Measurements from ENCODE around the gene PIEZO2.

Gene PIEZO2

DNA sequence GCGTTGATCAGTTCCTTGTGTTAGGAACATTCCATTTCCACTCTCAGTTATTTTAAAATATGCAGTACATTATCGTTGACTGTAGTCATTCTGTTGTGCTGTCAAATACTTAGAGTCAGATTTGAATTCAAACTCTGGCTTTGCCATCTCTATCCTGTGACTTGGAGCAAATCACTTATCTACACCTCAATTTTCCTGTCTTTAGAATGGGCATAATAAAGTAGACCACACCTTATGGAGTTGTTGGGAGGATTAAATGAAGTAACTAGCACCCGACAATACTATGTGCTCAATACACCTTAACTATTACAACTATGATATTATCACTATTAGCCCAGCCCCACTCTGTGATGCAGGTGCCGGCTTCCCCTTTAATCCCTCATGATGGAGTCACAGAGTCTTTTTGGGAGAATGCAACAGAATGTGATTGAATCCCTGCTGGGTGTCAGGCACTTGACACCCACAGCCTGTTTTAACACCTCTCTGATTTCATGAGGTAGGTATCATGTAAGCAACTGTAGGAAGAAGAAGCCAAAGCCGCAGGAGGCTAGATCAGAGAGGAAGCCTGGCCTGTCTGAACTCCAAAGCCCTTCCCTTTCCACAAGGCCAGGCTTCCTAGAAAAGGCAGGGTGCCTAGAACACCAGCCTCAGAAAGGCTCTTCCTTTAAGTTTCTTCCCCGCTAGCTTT, 315.1 kb downstream of the PIEZO2 start:
- H3K27ac ChIP-seq, result no peak overlapping the region
- TF ChIP-seq ZFX (IDR thresholded peaks at IDR 0.05), result no peak
- TF ChIP-seq, protein P1, sequence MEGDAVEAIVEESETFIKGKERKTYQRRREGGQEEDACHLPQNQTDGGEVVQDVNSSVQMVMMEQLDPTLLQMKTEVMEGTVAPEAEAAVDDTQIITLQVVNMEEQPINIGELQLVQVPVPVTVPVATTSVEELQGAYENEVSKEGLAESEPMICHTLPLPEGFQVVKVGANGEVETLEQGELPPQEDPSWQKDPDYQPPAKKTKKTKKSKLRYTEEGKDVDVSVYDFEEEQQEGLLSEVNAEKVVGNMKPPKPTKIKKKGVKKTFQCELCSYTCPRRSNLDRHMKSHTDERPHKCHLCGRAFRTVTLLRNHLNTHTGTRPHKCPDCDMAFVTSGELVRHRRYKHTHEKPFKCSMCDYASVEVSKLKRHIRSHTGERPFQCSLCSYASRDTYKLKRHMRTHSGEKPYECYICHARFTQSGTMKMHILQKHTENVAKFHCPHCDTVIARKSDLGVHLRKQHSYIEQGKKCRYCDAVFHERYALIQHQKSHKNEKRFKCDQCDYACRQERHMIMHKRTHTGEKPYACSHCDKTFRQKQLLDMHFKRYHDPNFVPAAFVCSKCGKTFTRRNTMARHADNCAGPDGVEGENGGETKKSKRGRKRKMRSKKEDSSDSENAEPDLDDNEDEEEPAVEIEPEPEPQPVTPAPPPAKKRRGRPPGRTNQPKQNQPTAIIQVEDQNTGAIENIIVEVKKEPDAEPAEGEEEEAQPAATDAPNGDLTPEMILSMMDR (conservative IDR thresholded peaks at IDR 0.05), result no peak

DNA sequence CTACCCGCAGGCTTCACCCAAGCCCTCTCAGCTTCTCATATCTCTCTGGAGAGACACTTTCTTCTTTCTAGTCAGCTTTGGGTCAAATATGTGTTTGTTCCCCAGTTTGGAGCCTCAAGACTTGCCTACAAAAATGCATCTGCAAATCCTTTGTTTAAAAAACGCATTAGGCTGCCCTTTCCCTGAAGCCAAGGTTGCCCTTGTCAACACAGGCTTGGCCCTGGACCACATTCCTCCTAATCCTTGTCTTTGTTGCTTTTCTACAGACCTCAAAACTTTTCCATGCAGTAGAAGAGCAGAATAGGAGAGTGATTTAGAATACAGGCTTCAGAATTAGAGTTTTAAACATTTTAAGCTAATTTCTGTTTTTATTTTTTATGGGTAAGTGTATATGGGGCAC, 315.7 kb downstream of the PIEZO2 start:
- TF ChIP-seq, protein P1 (conservative IDR thresholded peaks at IDR 0.05), result no peak
- TF ChIP-seq ZFX (IDR thresholded peaks at IDR 0.05), result no peak

DNA sequence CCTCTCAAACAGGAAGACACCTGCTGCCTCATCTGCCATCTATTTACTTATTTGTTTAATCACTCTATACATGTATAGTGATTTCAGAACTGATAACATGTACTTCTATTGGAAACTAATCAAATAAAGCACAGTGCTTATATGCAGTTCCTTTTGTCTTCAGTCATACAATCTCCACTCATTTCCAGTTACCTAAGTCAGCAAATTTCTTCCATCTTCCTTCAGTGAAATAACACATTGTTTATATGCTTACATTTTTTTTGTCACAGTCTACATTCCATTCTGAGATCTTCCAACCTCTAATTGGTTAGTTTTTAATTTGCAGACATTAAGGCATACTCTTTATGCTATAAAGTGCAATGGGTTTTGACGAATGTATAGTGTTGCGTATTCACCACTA, 323.0 kb downstream of the PIEZO2 start:
- H3K27ac ChIP-seq, result no peak overlapping the region
- no peak for TF ChIP-seq ZFX (IDR thresholded peaks at IDR 0.05)
- TF ChIP-seq, protein P1 (conservative IDR thresholded peaks at IDR 0.05), result no peak

More for the DNA sequence above, 315.7 kb downstream of the PIEZO2 start:
- H3K27ac ChIP-seq, result no peak overlapping the region

DNA sequence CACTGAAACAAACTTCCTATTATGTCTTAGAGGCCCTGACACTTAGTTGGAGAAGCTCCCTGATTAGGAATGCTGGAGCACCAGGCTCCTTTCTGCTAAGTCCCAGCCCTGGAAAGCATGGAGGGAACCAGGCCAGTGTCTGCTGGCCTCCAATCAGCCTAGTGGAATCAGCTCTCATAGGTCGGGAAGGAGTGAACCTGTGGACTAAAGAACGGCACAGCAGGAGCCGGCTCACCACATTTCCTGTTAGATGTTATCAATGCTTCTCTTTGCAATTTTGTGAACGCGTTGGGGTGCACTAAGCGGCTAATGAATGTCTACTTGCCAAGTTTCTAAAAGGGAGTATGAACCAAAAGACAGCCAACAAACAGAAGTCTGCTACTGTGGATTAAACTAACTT, 326.9 kb downstream of the PIEZO2 start:
- TF ChIP-seq, protein P1 (conservative IDR thresholded peaks at IDR 0.05), result no peak
- TF ChIP-seq ZFX (IDR thresholded peaks at IDR 0.05), result no peak
- no peak overlapping the region for H3K27ac ChIP-seq

DNA sequence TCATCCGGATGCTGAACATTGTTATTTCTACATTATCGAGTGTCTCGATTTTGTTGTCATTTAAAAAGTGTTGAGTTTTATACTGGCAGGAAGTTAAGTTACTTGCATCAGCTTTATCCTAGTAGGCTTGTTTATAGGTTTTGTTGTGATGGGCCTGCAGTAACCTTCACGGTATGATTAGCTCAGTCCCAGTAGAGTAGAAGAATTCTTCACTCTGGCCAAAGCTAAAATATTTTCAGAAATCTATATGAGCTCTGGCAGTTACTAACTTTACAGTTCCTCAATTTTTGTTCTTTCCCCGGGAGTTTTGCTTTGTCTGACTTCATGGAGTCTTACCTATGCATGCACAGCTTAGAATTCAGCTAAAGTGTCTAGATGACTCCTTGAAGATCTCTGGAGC, 328.7 kb downstream of the PIEZO2 start:
- TF ChIP-seq, protein P1 (conservative IDR thresholded peaks at IDR 0.05), result no peak
- no peak for TF ChIP-seq ZFX (IDR thresholded peaks at IDR 0.05)
- no peak overlapping the region for H3K27ac ChIP-seq

DNA sequence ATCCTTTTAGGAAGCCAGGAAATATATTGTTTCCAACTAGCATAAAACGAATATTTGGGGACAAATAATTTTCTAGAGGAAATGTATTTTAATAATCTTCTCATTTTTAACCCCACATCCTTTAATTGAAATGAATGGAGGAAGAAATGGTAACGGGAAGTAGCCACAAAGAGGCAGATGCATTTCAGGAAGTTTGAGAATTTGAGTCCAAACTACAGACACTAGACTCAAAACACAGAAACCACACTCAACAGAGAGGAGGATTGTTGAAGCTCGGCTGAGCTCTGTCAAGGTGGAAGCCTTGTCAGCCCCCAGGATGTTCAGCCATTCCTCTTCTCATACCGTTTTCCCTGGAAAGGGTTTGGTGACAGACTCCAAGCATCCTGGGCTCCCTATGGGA, 335.0 kb downstream of the PIEZO2 start:
- no peak for TF ChIP-seq ZFX (IDR thresholded peaks at IDR 0.05)
- TF ChIP-seq, protein P1 (conservative IDR thresholded peaks at IDR 0.05), result no peak
- no peak overlapping the region for H3K27ac ChIP-seq

DNA sequence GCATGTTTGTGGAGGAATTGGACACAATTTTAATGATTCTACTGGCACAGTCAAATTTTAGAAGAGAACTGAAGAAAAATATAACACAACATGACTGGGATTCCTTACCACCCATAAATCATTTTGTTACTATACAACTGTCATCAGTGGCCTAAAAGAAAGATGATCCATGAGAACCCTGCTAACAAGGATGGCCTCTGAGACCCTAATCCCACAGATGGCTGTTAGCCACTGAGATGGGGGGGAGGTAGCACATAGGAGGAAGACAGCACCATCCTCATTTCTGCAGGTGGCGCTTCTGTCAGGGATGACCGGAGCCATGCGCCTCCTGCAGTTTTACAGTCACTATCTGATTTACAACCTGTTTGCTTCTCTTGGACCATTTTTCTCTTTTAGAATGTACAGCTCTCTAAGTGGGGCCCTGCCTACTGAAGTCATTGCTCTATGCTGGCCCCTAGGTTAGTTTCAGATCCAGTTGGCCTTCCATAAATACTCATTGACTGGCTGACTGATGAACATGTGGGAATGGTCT, 343.7 kb downstream of the PIEZO2 start:
- no peak for TF ChIP-seq ZFX (IDR thresholded peaks at IDR 0.05)
- TF ChIP-seq, protein P1 (conservative IDR thresholded peaks at IDR 0.05), result no peak
- H3K27ac ChIP-seq, result no peak overlapping the region

All from C4-2B (cell line).